GM10266 (cell line): Measurements from ENCODE around the gene ATP9A.

Source experiments
- DNase-seq: peaks from one replicate; pipeline ENCODE4 v3.0.0; 2012; ENCODE audit errors: extremely low spot score
- TF ChIP-seq, protein P1 (sequence below): IDR thresholded peaks from 2 replicates; pipeline ENCODE4 v1.5.1; 2012; ENCODE audit warnings: mild to moderate bottlenecking, low read depth; ENCODE audit not compliant: control insufficient read depth, insufficient read depth; ENCODE audit errors: missing control alignments

ATP9A gene

DNA sequence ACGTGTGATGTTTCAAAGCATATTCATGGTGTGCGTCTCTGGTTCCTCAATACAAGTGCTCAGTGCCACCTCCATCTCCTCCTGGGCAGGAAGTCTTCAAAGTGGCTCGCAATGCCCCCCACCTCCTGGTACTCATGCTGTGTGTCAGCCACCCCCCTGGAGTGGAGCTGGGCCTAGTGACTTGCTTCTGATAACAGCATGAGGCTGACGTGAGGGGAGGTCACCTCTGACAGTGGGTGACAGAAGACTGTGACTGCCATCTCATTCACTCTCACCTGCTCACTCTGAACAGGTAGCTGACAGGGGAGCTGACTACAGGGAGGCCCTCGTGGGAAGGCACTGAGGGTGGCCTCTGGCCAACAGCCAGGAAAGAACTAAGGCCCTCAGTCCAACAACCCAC, 133.3 kb downstream of the ATP9A start:
- TF ChIP-seq, protein P1, sequence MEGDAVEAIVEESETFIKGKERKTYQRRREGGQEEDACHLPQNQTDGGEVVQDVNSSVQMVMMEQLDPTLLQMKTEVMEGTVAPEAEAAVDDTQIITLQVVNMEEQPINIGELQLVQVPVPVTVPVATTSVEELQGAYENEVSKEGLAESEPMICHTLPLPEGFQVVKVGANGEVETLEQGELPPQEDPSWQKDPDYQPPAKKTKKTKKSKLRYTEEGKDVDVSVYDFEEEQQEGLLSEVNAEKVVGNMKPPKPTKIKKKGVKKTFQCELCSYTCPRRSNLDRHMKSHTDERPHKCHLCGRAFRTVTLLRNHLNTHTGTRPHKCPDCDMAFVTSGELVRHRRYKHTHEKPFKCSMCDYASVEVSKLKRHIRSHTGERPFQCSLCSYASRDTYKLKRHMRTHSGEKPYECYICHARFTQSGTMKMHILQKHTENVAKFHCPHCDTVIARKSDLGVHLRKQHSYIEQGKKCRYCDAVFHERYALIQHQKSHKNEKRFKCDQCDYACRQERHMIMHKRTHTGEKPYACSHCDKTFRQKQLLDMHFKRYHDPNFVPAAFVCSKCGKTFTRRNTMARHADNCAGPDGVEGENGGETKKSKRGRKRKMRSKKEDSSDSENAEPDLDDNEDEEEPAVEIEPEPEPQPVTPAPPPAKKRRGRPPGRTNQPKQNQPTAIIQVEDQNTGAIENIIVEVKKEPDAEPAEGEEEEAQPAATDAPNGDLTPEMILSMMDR: no peak
- no peak for DNase-seq

DNA sequence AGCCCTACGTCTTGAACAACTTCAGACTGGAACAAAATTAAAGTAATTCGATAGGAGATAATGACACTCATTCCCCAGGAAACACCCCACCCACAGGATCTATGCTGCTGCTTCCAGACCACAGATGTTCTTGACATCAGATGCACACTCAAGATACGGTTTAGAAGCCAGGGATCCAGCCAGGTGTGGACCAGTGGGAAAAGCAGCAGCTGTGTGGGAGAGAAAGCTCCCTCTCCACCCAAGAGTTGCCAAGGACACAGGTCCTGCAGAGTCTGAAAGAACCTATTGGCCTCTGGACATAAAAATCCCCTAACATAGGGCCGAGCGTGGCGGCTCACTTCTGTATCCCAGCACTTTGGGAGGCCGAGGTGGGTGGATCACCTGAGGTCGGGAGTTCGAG, 133.9 kb downstream of the ATP9A start:
- TF ChIP-seq, protein P1: no peak
- no peak for DNase-seq

DNA sequence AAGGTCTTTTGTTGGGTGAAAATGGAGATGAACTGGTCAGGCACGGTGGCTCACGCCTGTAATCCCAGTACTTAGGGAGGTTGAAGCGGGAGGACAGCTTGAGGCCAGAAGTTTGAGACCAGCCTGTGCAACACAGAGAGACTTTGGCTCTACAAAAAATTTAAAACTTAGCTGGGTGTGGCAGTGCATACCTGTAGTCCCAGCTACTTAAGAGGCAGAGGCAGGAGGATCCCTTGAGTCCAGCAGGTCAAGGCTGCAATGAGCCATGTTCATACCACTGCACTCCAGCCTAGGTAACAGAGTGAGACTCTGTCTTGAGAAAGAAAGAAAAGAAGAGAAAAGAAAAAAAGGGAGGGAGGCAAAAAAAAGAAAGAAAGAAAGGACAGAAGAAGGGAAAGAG, 134.8 kb downstream of the ATP9A start:
- TF ChIP-seq, protein P1: no peak
- DNase-seq: no peak

DNA sequence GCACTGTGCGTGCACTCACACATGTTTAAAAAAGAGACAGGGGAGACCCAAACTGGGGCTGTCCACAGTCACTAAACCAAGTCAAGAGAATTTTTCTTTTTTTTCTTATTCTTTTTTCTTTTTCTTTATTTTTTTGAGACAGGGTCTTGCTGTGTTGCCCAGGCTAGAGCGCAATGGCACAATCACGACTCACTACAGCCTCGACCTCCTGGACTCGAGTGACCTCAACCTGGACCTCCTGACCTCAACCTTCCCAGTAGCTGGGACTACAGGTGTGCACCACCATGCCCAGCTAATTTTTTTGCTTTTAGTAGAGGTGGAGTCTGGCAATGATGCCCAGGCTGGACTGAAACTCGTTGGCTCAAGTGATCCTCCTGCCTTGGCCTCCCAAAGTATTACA, 136.2 kb downstream of the ATP9A start:
- TF ChIP-seq, protein P1: no peak
- no peak for DNase-seq

DNA sequence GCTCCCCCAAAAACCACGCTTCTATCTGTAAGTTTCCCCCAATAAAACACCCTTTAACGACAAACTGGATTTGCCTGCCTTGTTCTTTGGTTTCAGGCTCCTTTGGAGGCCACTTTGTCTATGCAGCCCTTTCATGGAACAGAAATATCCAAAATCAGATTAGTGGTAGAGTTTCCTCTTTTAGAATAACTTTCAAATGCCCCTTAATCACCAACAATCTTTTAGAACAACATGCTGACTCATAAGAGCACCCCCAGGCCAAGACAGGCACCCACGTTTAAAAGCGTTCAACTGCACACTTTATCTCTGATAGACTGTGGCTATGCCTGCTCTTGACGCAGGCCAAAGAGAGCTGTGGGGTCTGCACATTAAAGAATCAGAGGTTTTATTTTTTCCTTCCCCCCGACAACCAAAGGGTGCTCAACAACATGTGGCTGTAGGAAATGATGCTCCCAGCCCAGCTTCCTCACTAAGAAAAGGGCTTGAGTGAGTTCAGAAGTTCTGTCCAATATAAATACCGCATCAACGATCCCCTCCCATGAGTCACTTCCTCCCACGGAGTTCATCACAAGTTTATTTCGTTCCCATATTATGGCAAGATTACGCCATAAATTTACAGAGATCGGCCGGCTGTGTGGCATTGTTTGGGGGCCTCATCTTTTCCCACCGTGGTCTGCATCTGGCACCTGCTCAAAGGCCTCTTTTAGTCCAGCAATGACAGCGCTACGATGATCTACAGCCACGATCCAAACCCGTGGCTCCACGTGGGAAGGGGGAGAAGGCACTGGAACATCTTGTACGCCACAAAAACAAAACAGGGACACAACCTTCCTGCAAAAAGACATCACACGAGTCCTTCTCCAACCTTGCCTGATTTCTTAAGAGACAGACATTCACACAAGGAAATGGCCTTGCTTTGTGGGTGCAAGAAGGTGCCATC, 136.9 kb downstream of the ATP9A start:
- peak; percentile 35 for DNase-seq
- TF ChIP-seq, protein P1: no peak

DNA sequence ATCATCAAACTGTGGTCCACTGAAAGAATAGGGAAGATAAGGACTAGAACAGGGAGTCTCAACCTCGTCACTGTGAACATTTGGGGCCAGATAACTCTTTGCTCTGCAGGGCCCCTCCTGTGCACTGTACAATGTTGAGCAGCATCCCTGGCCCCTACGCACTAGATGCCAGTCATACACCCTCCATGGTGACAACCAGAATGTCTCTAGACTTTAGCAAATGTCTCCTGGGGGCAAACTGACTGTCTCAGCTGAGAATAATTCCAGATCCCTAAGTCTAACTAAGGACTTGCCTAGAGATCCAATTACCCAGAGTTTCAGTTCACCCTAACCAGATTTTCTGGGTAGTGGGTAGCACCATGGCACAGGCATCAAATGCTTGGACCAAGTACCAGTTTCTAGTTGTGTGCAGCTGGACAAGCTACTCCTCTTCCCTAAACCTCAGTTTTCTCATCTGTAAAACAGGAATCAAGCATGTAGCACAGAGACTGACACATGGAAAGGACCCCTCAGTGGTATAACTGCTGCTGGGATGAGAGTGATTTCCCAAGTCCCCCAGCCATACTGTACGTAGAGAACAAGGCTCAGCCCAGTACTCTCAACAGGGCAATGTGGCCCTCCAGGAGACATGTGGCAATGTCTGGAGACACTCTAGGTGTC, 138.7 kb downstream of the ATP9A start:
- TF ChIP-seq, protein P1: no peak
- no peak for DNase-seq
